Stimulated activated CD8-positive, alpha-beta memory T cell treated with anti-CD3 and anti-CD28 coated beads, Interleukin-7, amount 100 ng/mL, for 1 hour (primary cell): Measurements from ENCODE around the gene TUB.

Experiments used
- DNase-seq, 2 donors: peaks; one replicate each; pipeline ENCODE4 v3.0.0-alpha.2; 2020; ENCODE audit warnings: low read depth in 2 of 2

The TUB gene

DNA sequence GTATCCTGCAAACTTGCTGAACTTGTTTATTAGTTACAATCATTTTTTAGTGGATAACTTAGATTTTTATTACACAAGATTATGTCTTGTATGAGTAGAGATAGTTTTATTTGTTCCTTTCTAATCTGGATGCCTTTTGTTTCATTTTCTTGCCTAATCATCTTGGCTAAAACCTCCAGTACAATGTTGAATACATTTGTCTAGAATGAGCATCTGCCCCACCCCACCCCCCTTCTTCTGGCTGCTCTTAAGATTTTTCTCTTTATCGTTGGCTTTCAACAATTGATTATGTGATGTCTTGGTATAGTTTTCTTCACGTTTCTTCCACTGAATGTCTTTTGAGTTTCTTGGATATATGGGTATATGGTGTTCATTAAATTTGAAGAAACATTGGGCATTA, 37.3 kb upstream of the TUB start:
- DNase-seq: no peak

DNA sequence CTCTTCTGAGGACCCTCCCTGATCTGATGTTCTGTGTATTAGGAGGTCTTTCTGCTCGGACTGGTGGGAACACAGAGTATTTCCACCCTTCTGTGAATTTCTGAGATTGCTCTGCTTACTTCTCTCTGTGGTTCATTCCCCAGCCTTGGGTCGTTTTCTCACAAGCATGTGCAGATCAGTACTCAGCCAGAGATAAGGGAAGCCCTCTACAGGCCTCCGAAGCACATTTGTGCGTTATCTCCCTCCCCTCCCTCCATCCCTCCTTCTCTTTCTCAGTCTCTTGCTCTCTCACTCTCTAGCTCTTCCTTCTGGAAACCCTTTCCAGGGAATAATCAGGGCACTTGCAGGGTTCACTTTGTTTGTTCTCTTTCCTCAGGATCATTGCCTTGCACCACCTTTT, 35.2 kb upstream of the TUB start:
- no peak for DNase-seq

DNA sequence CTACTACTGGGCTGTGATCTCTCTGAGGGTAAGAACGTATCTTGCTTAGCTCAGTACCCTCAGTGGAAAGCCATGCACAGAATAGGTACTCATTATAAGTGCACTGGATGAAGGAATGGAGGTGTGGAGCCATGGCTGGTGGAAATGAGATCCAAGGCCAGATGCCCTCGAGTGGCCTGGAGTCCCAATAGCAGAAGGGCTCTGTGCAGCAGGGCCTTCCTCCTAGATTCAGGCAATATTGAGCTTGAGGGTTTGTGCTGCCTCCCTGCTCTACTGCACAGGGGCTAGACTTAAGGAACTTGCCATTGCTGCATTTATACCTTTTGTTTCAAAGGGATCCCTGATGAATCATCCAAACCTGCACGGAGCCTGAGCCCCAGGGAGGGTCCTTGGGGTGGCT, 33.6 kb upstream of the TUB start:
- DNase-seq: no peak

DNA sequence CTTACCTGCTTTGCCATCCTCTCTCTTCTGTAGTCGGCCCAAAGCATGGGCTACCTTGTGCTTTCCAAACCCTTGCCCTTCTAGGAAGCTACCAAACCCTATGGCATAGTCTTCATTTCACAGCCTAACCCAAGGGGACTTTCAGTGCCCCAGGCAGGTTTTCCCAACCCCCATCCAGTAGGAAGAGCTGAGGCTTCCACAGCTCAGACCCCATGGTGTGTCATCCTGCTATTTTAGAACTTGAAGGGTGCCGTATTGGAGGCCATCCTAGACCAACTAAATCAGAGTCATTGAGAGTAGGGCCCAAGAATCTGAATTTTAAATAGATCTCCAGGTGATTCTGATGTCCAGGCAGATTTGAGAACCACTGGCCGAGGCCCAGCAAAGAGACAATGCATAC, 31.9 kb upstream of the TUB start:
- no peak for DNase-seq

DNA sequence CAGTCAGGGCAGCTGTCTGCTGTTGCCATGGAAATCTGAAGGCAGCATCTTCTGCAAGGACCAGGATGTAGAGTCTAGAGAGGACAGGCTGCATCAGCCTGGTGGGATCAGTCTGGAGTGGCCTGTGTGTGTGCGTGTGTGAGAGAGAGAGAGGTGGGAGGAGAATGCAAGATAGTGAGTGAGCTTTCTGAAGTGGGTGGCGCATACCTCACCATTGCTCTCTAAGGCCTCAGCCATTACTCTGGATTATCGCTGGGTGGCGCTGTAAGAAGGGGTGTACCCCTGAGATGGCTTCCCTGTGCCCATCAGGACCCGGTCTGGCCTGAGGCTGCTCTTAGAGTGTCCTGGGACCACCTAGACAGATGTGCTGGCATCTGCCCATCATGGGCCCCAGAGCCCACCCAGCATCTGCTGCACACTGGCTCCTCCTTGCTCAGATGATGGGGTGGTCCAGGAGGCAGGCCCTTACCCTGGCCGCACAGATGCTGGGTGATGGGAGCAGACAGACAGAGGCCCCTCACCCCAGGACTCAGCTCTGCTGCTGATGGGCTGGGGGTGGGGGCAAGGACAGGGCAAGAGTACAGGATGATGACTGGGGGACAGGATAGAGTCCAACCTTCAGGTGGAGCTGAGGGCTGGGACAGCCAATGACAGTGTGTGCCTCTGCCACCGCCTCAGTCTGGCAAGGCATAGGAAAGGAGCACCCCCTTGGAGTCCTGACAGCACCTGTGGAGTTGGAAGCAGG, 25.7 kb upstream of the TUB start:
- DNase-seq: no peak

DNA sequence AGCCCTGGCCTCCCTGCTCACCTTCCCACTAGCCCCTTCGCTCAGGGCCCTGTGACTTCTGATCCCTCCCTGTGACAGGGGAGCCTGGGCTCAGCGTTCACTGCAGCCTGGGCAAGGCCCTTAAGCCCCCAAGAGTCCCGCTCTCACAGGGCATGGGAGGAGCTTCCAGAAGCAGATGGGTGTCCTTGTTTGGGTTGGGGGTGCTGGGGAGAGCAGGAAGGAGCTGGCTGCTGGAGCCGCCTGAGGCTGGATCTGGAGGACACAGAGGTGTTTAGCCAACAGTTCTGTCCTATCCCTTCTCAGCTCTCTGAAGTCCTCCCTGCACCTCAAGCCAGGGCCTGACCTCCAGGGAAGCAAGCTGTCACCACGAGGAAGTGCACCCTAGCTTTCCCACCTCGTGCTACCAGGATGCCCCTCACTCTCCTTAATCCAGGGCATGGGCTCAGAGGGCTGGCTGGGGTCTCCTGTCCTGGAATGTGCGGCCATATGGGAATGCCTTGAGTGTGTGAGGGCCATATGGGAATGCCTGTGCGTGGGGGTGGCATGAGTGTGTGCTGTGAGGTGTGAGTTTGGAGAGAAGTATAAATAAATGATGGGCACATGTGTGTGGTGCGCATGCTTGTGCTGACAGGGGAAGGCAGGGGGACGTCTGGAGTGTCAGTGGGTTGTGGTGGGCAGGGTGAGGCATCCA, 25.0 kb upstream of the TUB start:
- no peak for DNase-seq

DNA sequence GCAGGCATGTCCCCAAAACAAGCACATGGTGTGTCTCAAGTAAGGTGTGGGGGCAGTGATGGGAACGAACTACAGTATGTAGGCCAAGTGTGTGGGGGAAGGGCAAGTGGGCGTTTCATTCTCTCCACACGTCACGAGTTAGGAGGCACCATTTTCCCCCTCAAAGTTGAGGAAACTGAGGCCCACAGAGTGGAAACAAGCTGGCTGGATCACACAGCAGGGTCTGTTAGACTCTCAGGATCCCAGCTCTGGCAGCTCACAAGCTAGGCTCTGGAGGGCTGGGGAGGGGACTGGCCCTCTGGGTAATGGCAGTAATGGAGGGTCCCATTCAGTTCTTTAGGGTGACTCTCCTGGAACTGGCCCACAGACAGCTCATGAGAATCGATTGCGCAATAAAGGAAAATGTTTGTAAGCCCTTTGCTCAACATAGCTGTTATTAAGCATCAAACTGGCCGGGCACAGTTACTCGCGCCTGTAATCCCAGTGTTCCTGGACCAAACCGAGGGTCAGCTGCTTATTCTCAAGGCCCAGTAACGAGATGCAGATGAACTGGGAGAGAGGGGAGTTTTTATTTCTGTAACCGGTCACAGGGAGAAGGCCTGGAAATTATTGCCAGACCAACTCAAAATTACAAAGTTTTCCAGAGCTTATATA, 24.1 kb upstream of the TUB start:
- DNase-seq: no peak

DNA sequence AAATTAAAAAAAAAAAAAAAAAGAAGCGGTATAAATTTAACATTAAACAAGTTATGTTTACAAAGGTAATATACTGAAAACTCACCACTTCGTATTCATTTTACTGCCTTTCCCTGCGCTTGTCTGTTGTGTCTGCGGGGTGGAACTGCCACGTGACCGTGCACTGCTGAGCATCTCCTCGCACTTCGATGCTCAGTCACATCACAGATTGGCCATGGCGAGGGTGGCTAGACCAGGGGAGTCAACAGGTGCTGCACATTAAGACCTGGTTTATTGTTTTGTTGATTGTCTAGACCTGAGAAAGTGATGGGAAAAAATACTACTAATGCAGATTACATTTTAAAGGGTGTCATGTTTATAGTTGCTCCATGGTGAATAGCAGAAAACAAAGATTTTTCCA, 22.8 kb upstream of the TUB start:
- no peak for DNase-seq

DNA sequence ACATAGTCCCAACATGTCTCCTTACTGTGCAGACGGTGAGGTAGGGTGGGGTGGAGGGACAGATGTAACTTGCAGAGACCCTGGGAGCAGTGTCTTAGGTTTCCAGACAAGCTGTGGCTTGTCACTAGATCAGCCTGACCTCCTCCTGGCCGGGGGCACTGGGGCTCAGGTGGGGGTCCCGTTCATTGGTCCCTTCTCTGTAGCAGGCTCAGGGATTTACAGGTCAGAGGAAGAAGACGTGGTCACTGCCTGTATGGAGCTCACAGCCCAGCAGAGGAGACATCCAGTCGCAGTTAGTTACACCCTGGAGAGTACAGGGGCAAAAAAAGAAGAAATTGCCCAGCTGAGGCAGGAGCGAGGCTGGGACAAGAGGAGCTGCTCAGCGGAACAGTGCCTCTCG, 22.0 kb upstream of the TUB start:
- DNase-seq: no peak

DNA sequence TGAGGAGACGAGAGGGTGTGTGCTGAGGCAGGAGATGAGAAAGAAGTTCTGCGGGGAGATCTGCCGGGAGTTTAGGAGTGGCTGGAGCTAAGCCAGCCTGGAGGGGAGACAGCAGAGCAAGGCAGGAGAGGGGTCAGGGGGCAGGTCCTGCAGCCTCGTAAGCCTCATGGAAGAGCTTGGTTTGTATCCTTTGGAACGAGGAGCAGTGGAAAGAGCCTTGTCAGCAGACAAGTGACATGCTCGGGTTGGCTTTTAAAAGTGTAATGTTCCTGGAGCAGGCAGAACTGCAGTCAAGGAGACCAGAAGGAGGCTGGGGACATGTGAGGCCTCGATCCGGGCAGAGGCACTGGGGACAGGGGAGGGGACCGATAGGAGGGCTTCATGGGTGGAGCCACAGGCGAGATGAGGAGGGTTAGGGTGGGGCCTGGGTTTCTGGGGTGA, 21.4 kb upstream of the TUB start:
- DNase-seq: no peak

DNA sequence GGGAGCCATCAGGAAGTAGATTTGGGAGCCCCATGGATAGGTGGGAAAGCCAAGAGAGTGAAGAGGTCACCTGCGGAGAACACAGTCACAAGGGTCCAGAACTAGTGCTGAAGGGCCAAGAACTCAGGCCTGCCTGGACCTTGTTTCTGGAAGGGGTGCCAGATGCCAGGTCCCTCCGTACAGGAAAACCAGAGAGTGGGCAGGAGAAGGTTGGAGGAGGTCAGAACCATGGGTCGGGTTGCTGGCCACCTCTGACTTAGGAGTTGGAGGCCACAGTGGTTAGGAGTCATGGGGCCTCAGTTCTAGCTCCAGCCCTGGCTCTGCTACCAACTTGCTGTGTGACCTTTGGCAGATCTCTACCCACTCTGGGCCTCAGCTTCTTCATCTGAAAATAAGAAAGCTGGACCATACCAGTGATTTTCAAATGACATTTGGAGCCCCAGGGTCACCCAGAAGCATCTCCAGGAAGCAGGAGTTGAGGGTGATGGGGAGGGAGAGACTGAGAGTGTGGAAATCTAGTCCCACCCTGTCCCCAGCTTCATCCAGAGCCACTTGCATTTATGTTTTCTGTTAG, 20.8 kb upstream of the TUB start:
- no peak for DNase-seq

DNA sequence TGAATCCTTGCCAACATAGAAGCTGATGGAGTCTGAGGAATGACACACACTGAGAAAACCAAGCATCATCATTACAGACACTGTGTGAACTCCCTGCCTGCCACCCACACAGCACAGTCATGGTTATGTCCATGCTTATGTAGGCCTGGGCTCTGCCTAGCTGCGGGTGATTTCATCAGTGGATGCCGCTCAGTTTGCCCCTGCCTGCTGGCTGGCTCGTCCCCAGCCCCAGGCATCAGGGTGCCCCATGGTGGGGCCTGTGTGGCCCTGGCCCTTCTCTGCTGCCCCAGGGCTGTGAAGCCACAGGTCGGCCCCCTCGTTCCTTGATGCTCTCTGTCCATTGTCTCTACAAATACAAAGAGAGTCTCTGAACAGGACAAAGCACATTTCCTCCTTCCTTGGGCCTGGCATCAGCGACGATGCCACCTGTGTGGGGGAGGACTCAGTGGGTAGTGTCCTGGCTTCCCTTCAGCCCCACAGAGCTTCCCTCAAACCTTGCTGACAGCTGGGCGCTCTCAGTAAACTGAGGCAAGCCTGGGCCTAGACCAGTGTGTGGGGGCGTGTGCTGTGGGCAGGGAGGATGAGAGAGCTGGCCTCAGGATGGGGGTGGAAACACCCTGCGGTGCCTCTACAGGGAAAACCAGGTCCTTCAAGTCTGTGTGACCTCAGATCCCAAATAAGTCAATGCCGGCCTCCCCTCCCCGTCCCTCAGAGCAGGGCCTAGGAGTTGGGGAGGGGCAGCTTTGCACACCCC, 20.0 kb upstream of the TUB start:
- DNase-seq: no peak

DNA sequence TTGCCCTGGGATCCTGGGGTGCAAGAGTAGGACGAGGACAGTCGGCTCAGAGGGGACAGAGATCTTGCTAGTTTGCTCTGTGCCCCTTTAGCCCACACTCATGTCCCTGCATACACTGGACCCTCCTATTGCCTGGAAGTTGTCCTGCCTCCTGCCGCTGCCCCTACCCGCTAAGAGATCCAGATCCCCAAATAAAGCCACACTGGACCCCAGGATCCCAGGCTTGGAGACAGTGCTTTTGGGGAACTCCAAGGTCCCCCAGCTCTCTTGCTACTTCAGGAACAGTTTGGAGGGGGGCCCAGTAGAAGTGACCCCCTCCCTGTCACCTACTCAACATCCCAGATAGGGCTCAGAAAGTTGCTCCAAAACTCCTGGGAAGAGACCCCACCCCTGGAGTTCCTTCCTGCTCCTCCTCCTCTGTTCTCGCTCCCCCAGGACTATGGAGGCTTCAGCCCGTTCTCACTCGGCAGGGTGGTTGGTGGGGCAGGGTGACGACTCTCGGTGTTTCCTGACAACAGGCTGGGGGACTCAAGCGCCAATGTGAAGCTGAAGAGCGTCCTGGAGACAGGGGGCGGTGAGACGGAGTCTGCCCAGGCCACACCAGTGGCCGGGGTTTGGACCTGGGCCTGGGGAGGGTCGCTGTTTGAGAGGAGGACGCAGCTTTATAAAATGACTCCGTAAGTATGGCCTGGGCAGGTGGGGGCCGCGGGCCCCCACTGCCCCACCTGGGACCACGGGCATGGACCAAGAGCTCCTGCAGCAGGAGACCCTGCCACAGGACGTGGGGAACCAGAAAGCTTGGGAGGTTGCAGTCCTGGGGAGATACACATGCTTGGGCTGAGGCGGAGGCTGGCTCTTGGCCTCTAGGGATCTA, 19.2 kb upstream of the TUB start:
- no peak for DNase-seq

DNA sequence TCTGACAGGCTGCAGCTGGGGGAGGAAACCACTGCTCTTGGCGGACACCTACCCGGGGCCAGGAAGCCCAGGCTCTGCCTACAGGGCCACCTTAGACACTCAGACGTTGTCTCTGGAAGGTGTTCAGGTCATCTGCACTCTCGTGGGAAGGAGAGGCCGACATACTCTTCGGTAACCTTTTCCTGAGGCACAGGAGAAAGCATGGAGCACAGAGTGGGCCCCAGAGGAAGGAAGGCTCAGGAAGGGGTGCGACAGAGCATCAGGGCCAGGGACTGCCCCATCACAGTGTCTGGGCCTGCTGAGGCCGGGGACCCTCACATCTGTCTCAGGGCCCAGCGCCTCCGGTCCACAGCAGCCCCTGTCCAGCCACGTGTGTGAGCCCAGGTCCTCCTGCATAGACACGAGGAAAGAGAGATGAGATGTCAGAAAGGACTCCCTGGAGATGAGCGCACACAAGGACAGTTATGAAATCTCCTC, 18.2 kb upstream of the TUB start:
- DNase-seq: no peak

DNA sequence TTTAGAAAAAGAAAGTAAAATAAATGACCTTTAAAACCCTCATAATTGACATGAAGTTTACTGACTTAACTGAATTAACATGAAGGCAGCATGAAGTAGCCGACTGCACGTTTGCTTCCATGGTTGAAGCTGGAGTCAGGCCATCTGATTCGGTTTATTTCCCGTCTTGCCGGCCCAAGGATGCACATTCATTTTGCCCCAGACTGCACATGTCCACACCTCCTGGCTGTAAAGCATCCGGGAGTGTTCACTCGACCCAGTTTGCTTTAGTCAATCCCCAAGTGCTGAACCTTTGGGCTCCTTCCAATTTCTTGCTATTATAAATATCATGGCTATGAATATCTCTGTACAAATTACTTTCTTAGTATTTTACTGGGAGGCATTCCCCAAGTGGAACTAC, 17.7 kb upstream of the TUB start:
- DNase-seq: no peak

DNA sequence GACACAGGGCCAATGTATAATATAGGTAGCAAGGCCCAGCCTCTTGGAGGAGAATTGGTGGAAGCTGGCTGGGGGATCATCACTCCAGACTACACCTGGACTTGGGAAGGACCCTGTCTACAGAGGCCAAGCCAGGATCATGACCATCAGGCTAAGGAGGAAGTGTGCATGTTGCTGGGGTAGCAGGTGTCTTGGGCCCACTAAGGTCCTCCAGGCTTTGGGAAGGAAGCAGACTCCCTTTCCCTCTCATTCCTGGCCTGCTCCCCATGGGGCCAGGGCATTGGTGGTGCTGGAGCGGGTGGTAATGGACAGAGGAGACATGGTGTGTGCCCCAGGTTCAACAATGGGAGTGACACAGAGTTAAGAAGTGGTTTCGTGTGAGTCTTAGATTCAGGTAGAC, 16.0 kb upstream of the TUB start:
- DNase-seq: no peak

DNA sequence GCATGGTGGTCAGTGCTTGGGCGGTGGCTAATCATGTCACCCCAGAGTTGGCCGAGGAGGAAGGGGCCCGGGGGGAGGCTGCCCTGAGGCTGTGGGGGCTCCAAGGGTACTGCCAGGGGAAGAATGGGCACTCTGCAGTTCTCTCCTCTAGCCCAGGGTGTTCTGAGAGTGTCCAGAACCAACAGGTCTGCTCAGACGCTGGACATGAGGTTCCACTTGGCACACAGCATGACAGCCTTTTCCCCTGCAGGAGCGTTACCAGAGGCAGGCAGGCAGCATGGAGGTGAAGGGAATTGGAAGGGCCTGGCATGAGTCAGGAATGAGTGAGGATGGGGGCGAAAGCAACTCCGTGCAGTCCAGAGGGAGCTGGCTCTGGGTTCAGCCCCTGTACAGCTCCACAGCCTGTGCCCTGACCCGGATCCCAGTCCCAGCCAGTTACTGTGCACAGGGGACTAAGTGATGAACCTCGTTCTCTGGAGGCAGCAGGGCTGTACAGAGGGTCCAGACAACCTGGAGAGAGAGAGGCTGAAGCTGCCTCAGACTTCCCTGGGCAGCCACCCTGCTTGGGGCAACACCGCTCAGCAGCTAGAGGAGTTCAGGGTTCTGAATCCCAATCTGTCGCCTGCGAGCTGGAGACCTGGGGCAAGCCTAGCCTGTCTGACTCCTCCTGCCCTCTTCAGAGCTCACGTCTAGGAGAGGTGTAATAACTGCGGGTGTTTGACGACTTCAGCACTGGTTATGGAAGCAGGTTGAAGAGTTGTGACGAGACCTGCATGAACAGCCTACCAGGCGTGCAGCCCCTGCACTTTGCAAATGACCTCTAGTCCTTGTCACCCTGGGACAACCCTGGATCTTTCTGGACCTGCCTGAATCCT, 14.7 kb upstream of the TUB start:
- no peak for DNase-seq

DNA sequence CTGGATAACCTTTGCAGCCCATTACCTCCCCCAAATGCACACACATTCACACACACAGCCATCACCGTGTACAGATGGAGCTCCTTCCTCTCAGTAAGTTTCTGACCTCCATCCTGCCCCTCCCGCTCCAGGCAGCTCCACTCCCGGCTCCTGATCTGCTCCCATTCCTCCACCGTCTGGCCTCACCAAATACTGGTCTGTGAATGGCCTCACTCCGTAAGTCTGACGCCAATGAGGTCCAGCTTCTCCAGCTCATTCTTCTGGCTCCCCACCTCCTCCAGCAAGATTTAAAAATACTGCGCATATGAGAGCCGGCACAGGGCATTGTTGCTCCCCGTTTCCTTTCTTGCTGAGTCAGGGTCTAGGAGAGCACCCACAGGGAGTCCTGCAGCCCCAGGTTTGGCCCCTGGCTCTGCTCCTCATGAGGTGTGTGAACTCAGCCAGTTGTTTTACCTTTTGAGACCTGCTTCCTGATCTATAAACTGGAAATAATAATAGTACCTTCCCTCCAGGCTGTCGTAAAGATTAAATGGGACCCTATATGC, 14.0 kb upstream of the TUB start:
- DNase-seq: no peak

DNA sequence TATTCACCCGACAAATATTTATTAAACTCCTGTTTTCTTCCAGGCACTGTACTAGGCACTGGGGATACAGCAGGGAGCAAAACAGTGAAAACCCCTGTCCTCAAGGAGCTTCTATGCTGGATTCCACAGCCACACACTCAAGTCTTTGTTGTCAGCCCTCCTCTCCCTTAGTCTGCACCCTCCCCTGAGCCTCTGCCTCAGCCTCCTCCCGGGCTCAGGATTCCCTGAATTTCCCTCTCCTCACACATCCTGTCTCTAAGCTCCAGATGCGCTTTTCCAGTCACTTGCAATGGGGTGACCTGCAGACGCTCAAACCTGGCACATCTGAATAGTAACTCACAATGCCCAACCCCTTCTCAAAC, 13.5 kb upstream of the TUB start:
- no peak for DNase-seq
